DMS 273 treated with DMSO at 0.1 percent for 48 hours (cell line): ENCODE data around the gene ZNF728.
"Not testable (repeated sequence)": the region's sequence is repeated elsewhere in the genome, so short reads cannot be mapped to it uniquely, and the experiment has no call there.

Experiments used
- DNase-seq: peaks from one replicate; lab custom pipeline; 2025; lab: John Stamatoyannopoulos, UW

ZNF728 gene

GRCh38 chr19:23002690-23003422, at the start of gene ZNF728:
Gene ZNF728 (minus strand): TSS chr19:23003176. CDS start chr19:23003030, 146 bp downstream.
- DNase-seq: no peak

DNA sequence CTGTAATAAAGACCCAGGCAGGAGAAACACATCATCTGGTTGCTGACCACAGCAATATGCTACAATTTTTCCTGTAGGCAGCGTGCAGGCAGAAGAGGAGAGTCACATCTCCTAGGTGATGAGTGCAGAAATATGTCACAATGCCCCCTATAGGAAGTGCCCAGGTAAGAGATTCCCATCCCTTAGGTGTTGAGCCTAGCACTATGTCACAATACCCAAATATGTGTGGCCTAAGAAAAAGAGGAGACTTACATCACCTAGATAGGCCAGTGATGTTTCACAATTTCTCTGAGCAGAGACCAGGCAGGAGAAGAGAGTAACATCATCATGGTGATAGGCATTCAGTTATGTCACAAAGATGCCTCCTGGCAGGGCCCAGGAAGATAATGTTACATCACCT, 49.4 kb upstream of the ZNF728 start:
- DNase-seq: no peak

DNA sequence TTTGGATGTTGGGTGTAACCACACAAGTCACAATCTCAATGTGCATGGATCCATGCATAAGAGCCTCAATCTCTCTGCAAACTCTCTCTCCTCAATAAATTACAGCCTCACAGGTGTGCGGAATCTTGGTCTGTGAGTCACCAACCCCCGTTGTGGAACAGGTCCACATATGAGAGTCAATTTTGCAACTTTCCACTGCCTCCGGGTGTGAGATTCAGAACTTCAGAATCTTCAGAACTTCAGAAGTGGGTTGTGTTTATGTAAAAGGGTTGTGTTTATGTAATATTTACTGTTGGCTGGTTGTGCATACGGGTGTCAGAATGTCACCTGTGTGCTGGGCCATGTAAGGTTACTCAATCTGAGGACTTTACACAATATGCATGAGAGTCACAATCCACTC, 46.3 kb upstream of the ZNF728 start:
- DNase-seq: no peak

DNA sequence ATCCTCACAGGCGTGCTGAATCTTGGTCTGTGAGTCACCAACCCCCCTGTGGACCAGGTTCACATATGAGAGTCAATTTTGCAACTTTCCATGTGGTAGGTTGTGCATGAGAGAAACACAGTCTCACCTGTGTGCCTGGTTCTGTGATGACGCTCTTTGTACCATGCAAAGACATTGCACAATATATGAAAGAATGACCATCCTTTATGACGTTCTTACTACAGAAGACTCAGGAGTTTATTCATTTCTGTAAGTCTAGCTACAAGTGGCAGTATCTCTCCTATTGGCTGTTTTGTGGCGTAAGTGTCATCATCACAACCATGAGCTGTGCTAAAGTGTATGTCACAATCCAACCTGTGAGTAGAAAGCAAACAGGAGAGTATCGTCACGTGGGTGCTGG, 43.8 kb upstream of the ZNF728 start:
- no peak for DNase-seq

- DNase-seq: no peak
These were observed 30.7 kb upstream of the ZNF728 start for GRCh38 chr19:23033721-23034120.

DNA sequence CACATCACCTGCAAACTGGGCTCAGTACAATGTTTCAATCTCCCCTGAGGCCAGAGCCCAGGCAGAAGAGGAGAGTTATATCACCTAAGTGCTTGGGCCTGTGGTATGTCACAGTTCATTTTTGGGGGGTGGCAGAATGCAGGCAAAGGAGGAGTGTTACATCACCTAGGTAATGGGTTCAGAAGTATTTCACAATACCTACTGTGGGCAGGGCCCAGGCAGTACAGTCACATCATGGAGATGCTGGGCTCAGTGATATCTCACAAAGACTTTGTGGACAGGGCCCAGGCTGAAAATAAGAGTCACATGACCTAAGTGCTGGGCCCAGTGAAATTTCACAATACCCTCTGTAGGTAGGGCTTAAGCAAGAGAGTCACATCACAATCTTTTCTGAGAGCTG, 12.7 kb upstream of the ZNF728 start:
- no peak for DNase-seq

DNA sequence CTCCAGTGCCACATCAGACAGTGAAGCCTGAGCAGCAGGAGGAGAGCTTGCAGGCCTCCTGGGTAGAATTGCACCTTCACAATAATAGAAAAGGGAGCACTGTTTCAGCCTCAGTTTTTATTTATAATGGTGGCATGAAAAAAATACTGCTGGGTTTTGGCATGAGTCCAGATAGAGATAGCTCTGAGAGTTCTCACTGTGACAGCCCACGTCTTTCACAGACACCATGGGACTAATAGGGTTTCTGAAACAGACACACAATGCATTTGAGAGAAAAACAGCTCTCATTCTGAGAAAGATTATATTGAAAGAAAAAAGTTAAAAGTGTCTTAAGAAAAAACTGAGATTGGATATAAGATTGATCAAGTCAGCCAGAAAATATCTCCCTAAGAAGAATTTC, 8.0 kb downstream of the ZNF728 start:
- DNase-seq: not testable (repeated sequence)

DNA sequence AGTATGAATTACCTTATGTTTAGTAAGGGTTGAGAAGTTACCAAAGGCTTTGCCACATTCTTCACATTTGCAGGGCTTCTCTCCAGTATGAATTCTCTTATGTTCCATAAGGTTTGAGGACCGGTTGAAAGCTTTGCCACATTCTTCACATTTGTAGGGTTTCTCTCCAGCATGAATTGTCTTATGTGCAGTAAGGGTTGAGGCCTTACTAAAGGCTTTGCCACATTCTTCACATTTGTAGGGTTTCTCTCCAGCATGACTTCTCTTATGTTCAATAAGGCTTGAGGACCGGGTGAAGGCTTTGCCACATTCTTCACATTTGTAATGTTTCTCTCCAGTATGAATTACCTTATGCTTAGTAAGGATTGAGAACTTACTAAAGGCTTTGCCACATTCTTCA, 26.7 kb downstream of the ZNF728 start:
- DNase-seq: no peak

- not testable (repeated sequence) for DNase-seq
These were observed 27.3 kb downstream of the ZNF728 start for GRCh38 chr19:22975546-22976136.

DNA sequence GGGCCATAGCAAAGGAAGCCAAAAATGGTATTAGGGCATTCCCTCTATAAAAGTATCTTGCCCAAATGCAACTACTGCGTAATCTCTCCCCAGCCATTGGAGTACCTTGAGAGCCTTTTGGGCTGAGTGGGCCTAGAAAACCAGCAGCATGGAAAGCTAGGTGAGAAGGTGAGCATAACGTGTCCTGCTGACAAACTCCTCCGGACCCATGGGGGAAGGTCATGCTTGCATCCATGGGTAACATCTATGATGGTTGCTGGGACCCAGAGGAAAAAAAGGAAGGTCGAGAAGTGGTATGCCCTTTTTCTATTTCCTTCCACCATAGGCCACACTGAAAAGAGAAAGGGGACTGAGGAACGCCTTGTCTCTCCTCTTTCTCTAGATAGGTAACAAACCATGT, 57.4 kb downstream of the ZNF728 start:
- DNase-seq: no peak

DNA sequence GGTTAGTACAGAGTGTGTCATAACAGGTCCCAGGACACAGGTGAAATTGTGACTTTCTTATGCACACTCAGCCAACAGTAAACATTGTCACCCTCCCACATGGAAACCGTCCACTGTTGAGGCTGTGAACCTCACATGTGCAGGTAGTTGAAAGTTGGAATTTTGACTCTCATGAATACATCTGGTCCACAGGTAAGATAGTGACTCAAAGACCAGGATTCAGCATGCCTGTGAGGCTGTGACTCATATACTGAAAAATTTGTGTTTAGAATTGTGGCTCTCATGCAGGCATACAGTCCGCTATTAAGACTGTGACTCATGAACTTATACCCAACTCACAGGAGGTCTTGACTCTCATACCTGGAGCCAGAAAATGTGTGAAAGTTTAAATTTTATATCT, 67.8 kb downstream of the ZNF728 start:
- DNase-seq: no peak

- not testable (repeated sequence) for DNase-seq
These were observed 75.4 kb downstream of the ZNF728 start for GRCh38 chr19:22927576-22927975.

- DNase-seq: not testable (repeated sequence)
These were observed 77.8 kb downstream of the ZNF728 start for GRCh38 chr19:22925181-22925580.
